ENCODE results near the gene PDPR.
"Not testable (repeated sequence)": the region's sequence is repeated elsewhere in the genome, so short reads cannot be mapped to it uniquely, and the experiment has no call there.

Gene PDPR

GRCh38 chr16:70173212-70173837 is 59.2 kb downstream of the PDPR start, which contains the start of gene CLEC18C:
Gene CLEC18C, plus strand, starts transcription at chr16:70173787. Its CDS starts 492 bp downstream, at chr16:70174279.
- H3K36me3 Mint-ChIP-seq; H3K4me3 Mint-ChIP-seq; H3K27ac Mint-ChIP-seq; H3K9me3 Mint-ChIP-seq (ENCODE audit: low read depth); H3K4me1 Mint-ChIP-seq (ENCODE audit: low read depth); H3K27me3 Mint-ChIP-seq: not testable (repeated sequence)

- H3K36me3 Mint-ChIP-seq, result not testable (repeated sequence)
These were observed 59.8 kb downstream of the PDPR start for GRCh38 chr16:70173916-70174315.

GRCh38 chr16:70174387-70174932 is 60.3 kb downstream of the PDPR start:
- not testable (repeated sequence) for H3K4me3 Mint-ChIP-seq; H3K4me1 Mint-ChIP-seq (ENCODE audit: low read depth); H3K27me3 Mint-ChIP-seq; H3K36me3 Mint-ChIP-seq; H3K9me3 Mint-ChIP-seq (ENCODE audit: low read depth); H3K27ac Mint-ChIP-seq

More at GRCh38 chr16:70173916-70174315, 59.8 kb downstream of the PDPR start:
- not testable (repeated sequence) for H3K4me3 Mint-ChIP-seq; H3K9me3 Mint-ChIP-seq (ENCODE audit: low read depth); H3K27ac Mint-ChIP-seq; H3K4me1 Mint-ChIP-seq (ENCODE audit: low read depth); H3K27me3 Mint-ChIP-seq

- not testable (repeated sequence) for H3K36me3 Mint-ChIP-seq; H3K9me3 Mint-ChIP-seq (ENCODE audit: low read depth); H3K4me1 Mint-ChIP-seq (ENCODE audit: low read depth); H3K27ac Mint-ChIP-seq; H3K27me3 Mint-ChIP-seq; H3K4me3 Mint-ChIP-seq
These were observed 73.9 kb downstream of the PDPR start for GRCh38 chr16:70187858-70188607.

GRCh38 chr16:70188608-70188915 is 74.4 kb downstream of the PDPR start:
- H3K27ac Mint-ChIP-seq; H3K9me3 Mint-ChIP-seq (ENCODE audit: low read depth); H3K4me3 Mint-ChIP-seq; H3K36me3 Mint-ChIP-seq; H3K4me1 Mint-ChIP-seq (ENCODE audit: low read depth); H3K27me3 Mint-ChIP-seq: not testable (repeated sequence)

GRCh38 chr16:70190574-70190973 is 76.4 kb downstream of the PDPR start:
- not testable (repeated sequence) for H3K27me3 Mint-ChIP-seq; H3K27ac Mint-ChIP-seq; H3K4me3 Mint-ChIP-seq; H3K4me1 Mint-ChIP-seq (ENCODE audit: low read depth); H3K9me3 Mint-ChIP-seq (ENCODE audit: low read depth); H3K36me3 Mint-ChIP-seq

GRCh38 chr16:70196683-70197300 is 82.7 kb downstream of the PDPR start:
- H3K27ac Mint-ChIP-seq; H3K27me3 Mint-ChIP-seq; H3K4me1 Mint-ChIP-seq (ENCODE audit: low read depth); H3K9me3 Mint-ChIP-seq (ENCODE audit: low read depth); H3K36me3 Mint-ChIP-seq; H3K4me3 Mint-ChIP-seq: not testable (repeated sequence)

GRCh38 chr16:70197611-70198010 is 83.5 kb downstream of the PDPR start:
- not testable (repeated sequence) for H3K9me3 Mint-ChIP-seq (ENCODE audit: low read depth); H3K36me3 Mint-ChIP-seq; H3K27ac Mint-ChIP-seq; H3K4me3 Mint-ChIP-seq; H3K4me1 Mint-ChIP-seq (ENCODE audit: low read depth); H3K27me3 Mint-ChIP-seq

- H3K4me1 Mint-ChIP-seq (ENCODE audit: low read depth); H3K27me3 Mint-ChIP-seq; H3K27ac Mint-ChIP-seq; H3K4me3 Mint-ChIP-seq; H3K36me3 Mint-ChIP-seq; H3K9me3 Mint-ChIP-seq (ENCODE audit: low read depth): not testable (repeated sequence)
These were observed 84.1 kb downstream of the PDPR start for GRCh38 chr16:70198230-70198629.

GRCh38 chr16:70198666-70199065 is 84.5 kb downstream of the PDPR start:
- not testable (repeated sequence) for H3K27me3 Mint-ChIP-seq; H3K4me3 Mint-ChIP-seq; H3K4me1 Mint-ChIP-seq (ENCODE audit: low read depth); H3K27ac Mint-ChIP-seq; H3K36me3 Mint-ChIP-seq; H3K9me3 Mint-ChIP-seq (ENCODE audit: low read depth)

- not testable (repeated sequence) for H3K27me3 Mint-ChIP-seq; H3K4me3 Mint-ChIP-seq; H3K36me3 Mint-ChIP-seq; H3K27ac Mint-ChIP-seq; H3K9me3 Mint-ChIP-seq (ENCODE audit: low read depth); H3K4me1 Mint-ChIP-seq (ENCODE audit: low read depth)
These were observed 85.0 kb downstream of the PDPR start for GRCh38 chr16:70199170-70199569.

- H3K4me3 Mint-ChIP-seq; H3K36me3 Mint-ChIP-seq; H3K27me3 Mint-ChIP-seq; H3K9me3 Mint-ChIP-seq (ENCODE audit: low read depth); H3K4me1 Mint-ChIP-seq (ENCODE audit: low read depth); H3K27ac Mint-ChIP-seq: not testable (repeated sequence)
These were observed 85.9 kb downstream of the PDPR start for GRCh38 chr16:70200063-70200462.

GRCh38 chr16:70203508-70203907 is 89.4 kb downstream of the PDPR start:
- H3K27ac Mint-ChIP-seq; H3K4me3 Mint-ChIP-seq; H3K4me1 Mint-ChIP-seq (ENCODE audit: low read depth); H3K36me3 Mint-ChIP-seq; H3K27me3 Mint-ChIP-seq; H3K9me3 Mint-ChIP-seq (ENCODE audit: low read depth): not testable (repeated sequence)

GRCh38 chr16:70204010-70204409 is 89.9 kb downstream of the PDPR start:
- not testable (repeated sequence) for H3K4me1 Mint-ChIP-seq (ENCODE audit: low read depth); H3K27ac Mint-ChIP-seq; H3K4me3 Mint-ChIP-seq; H3K27me3 Mint-ChIP-seq; H3K36me3 Mint-ChIP-seq; H3K9me3 Mint-ChIP-seq (ENCODE audit: low read depth)

GRCh38 chr16:70204668-70205405 is 90.7 kb downstream of the PDPR start:
- H3K27ac Mint-ChIP-seq; H3K4me1 Mint-ChIP-seq (ENCODE audit: low read depth); H3K36me3 Mint-ChIP-seq; H3K9me3 Mint-ChIP-seq (ENCODE audit: low read depth); H3K27me3 Mint-ChIP-seq; H3K4me3 Mint-ChIP-seq: not testable (repeated sequence)
